GM19452 (cell line): ENCODE measurements around the gene NCAM2.

ENCODE experiments used
- ATAC-seq: cut with Tn5 transposase; IDR thresholded peaks from one replicate; pipeline ENCODE4 v1.9.1; 2021; ENCODE audit not compliant: unreplicated experiment

NCAM2 gene

GRCh38 chr21:21165063-21165645 is 166.9 kb downstream of the NCAM2 start:
- ATAC-seq: no peak

- ATAC-seq: no peak
These were observed 176.5 kb downstream of the NCAM2 start for GRCh38 chr21:21174676-21175075.

- no peak for ATAC-seq
These were observed 177.7 kb downstream of the NCAM2 start for GRCh38 chr21:21175798-21176334.

- ATAC-seq: no peak
These were observed 179.3 kb downstream of the NCAM2 start for GRCh38 chr21:21177353-21177986.

- ATAC-seq: no peak
These were observed 181.6 kb downstream of the NCAM2 start for GRCh38 chr21:21179619-21180298.

- ATAC-seq: no peak
These were observed 184.3 kb downstream of the NCAM2 start for GRCh38 chr21:21182401-21183010.

GRCh38 chr21:21183092-21183491 is 184.9 kb downstream of the NCAM2 start:
- ATAC-seq: no peak

GRCh38 chr21:21184771-21185528 is 186.7 kb downstream of the NCAM2 start:
- ATAC-seq: no peak

GRCh38 chr21:21187579-21187978 is 189.4 kb downstream of the NCAM2 start:
- ATAC-seq: no peak

- ATAC-seq: no peak
These were observed 190.4 kb downstream of the NCAM2 start for GRCh38 chr21:21188513-21189195.

GRCh38 chr21:21195417-21195943 is 197.3 kb downstream of the NCAM2 start:
- no peak for ATAC-seq

GRCh38 chr21:21196087-21196486 is 197.9 kb downstream of the NCAM2 start:
- ATAC-seq: no peak

- ATAC-seq: no peak
These were observed 198.6 kb downstream of the NCAM2 start for GRCh38 chr21:21196848-21197247.

GRCh38 chr21:21199342-21200102 is 201.3 kb downstream of the NCAM2 start:
- no peak for ATAC-seq

- ATAC-seq: no peak
These were observed 202.1 kb downstream of the NCAM2 start for GRCh38 chr21:21200103-21200938.

- ATAC-seq: no peak
These were observed 202.9 kb downstream of the NCAM2 start for GRCh38 chr21:21200939-21201615.

- no peak for ATAC-seq
These were observed 205.7 kb downstream of the NCAM2 start for GRCh38 chr21:21203822-21204339.
